DOHH2 (cell line): ENCODE data around the gene MTMR2.

Experiments used
- H3F3A ChIP-seq: fragments of 200-600 bp; sonication (generic), shearing (Covaris generic); 2 replicates; pipeline ENCODE4 v1.6.0; 2016; ENCODE audit warnings: antibody characterized with exemption, mild to moderate bottlenecking; ENCODE audit not compliant: control insufficient read depth, insufficient read depth
- H3K27ac ChIP-seq: fragments of 200-600 bp; sonication (generic); 2 replicates; pipeline ENCODE4 v1.5.1; 2014; ENCODE audit warnings: low read depth, mild to moderate bottlenecking, low read length, moderate library complexity
- H3K27me3 ChIP-seq: fragments of 200-600 bp; sonication (generic); 2 replicates; pipeline ENCODE4 v1.6.1; 2014; ENCODE audit warnings: mild to moderate bottlenecking, low read length, mixed read lengths; ENCODE audit not compliant: control insufficient read depth
- H3K36me3 ChIP-seq: fragments of 200-600 bp; sonication (generic); 2 replicates; pipeline ENCODE4 v1.6.1; 2014; ENCODE audit warnings: mild to moderate bottlenecking, low read length, moderate library complexity, mixed read lengths; ENCODE audit not compliant: control insufficient read depth
- H3K4me1 ChIP-seq: fragments of 200-600 bp; sonication (generic); 2 replicates; pipeline ENCODE4 v1.6.1; 2014; ENCODE audit warnings: mild to moderate bottlenecking, low read length, mixed read lengths; ENCODE audit not compliant: control insufficient read depth
- H3K4me2 ChIP-seq: fragments of 200-600 bp; sonication (generic); 2 replicates; pipeline ENCODE4 v1.6.0; 2014; ENCODE audit warnings: mild to moderate bottlenecking, low read length, moderate library complexity
- H3K4me3 ChIP-seq: fragments of 200-600 bp; sonication (generic); 2 replicates; pipeline ENCODE4 v1.5.1; 2014; ENCODE audit warnings: mild to moderate bottlenecking, low read length, mixed read lengths
- H3K79me2 ChIP-seq: fragments of 200-600 bp; sonication (generic); 2 replicates; pipeline ENCODE4 v1.6.1; 2014; ENCODE audit warnings: mild to moderate bottlenecking, low read length, mixed read lengths; ENCODE audit not compliant: control insufficient read depth
- H3K9me2 ChIP-seq: fragments of 200-600 bp; sonication (generic); replicated peaks from 2 replicates; pipeline ENCODE4 v1.6.1; 2014; ENCODE audit warnings: mild to moderate bottlenecking, low read length, mixed read lengths; ENCODE audit not compliant: control insufficient read depth
- H3K9me3 ChIP-seq: fragments of 200-600 bp; sonication (generic); 2 replicates; pipeline ENCODE4 v1.6.1; 2014; ENCODE audit warnings: antibody characterized with exemption, low read length, mixed read lengths; ENCODE audit not compliant: control insufficient read depth, insufficient read depth
- H4K20me1 ChIP-seq: fragments of 200-600 bp; sonication (generic); 2 replicates; pipeline ENCODE4 v1.6.0; 2014; ENCODE audit warnings: low read depth, mild to moderate bottlenecking, antibody characterized with exemption, low read length, moderate library complexity; ENCODE audit not compliant: control insufficient read depth, insufficient read depth
- EZH2phosphoT487 ChIP-seq: fragments of 200-600 bp; sonication (generic); IDR thresholded peaks from 2 replicates; pipeline ENCODE4 v1.6.1; 2017; ENCODE audit warnings: borderline replicate concordance, mild to moderate bottlenecking, antibody characterized with exemption, low read length, moderate library complexity, mixed read lengths
- TF ChIP-seq, protein P1 (sequence below): fragments of 200-600 bp; sonication (generic); IDR thresholded peaks from one replicate; pipeline ENCODE4 v1.5.1; 2014; ENCODE audit warnings: antibody characterized with exemption, mild to moderate bottlenecking, low read depth, low read length; ENCODE audit not compliant: poor library complexity, severe bottlenecking

MTMR2 gene

GRCh38 chr11:95915051-95915450 lies 8.9 kb downstream of the MTMR2 start:
- no peaks in the 10 kb centered on the region for H3K9me2 ChIP-seq
- no peak overlapping the region for H3K4me3 ChIP-seq
- no peak overlapping the region for H3K4me2 ChIP-seq
- peaks cover 45% of the 10 kb centered on the region for H3K79me2 ChIP-seq
- H3K4me1 ChIP-seq, result 0 out of 2 replicates have a peak, but pooled peaks cover 4% of the 10 kb centered on the region
- H3K27me3 ChIP-seq, result no peaks in the 10 kb centered on the region
- no peaks in the 10 kb centered on the region for H4K20me1 ChIP-seq
- H3K9me3 ChIP-seq, result no peaks in the 10 kb centered on the region
- H3K36me3 ChIP-seq, result no peaks in the 10 kb centered on the region
- no peak for TF ChIP-seq EZH2phosphoT487
- TF ChIP-seq, protein P1, sequence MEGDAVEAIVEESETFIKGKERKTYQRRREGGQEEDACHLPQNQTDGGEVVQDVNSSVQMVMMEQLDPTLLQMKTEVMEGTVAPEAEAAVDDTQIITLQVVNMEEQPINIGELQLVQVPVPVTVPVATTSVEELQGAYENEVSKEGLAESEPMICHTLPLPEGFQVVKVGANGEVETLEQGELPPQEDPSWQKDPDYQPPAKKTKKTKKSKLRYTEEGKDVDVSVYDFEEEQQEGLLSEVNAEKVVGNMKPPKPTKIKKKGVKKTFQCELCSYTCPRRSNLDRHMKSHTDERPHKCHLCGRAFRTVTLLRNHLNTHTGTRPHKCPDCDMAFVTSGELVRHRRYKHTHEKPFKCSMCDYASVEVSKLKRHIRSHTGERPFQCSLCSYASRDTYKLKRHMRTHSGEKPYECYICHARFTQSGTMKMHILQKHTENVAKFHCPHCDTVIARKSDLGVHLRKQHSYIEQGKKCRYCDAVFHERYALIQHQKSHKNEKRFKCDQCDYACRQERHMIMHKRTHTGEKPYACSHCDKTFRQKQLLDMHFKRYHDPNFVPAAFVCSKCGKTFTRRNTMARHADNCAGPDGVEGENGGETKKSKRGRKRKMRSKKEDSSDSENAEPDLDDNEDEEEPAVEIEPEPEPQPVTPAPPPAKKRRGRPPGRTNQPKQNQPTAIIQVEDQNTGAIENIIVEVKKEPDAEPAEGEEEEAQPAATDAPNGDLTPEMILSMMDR, result no peak
- no peaks in the 10 kb centered on the region for H3F3A ChIP-seq
- no peak overlapping the region for H3K27ac ChIP-seq

DNA sequence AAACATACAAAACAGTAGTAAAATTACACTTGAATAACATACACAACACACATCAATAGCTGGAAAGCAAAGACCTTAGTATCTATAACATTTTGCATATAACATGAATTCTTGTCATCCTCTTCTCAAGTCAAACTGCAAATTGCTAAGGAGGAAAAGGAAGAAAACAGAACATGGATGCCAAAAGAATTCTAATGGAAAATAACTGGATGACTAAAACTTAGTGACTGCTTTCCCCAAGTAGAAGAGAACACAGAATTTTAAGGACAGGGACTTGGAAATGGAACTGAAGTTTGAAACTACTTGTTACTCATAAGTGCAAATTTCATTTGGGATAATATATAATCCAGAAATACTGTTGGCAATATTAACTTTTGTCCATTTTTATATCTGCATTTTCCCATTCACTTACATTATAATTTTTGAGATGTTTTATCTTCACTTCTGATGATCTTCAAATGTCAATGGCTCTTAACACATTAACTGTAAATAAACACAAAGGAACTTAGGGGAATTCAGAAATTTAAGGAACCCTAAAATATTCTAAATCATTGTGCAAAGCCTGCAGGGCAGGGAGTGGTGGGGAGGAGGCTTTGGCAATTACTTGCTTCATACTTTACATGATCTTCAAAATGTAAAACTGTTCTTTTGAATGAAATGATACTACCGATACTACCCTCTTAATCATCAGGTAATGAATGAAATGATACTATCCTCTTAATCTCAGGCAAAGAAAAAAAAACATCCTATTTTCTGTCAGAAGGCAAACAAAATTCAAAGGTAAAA lies 9.9 kb downstream of the MTMR2 start:
- Histone ChIP-seq H3K27ac (no peak overlapping the region), H3K4me2 (no peak overlapping the region), H3K4me3 (no peak overlapping the region), H3K4me1 (0 out of 2 replicates have a peak, but pooled peaks cover 4% of the 10 kb centered on the region), H4K20me1 (no peaks in the 10 kb centered on the region), H3K9me2 (no peaks in the 10 kb centered on the region), H3K36me3 (no peaks in the 10 kb centered on the region), H3F3A (no peaks in the 10 kb centered on the region), H3K27me3 (no peaks in the 10 kb centered on the region), H3K79me2 (peaks cover 37% of the 10 kb centered on the region), H3K9me3 (no peaks in the 10 kb centered on the region)
- TF ChIP-seq EZH2phosphoT487, result no peak
- TF ChIP-seq, protein P1, result no peak

DNA sequence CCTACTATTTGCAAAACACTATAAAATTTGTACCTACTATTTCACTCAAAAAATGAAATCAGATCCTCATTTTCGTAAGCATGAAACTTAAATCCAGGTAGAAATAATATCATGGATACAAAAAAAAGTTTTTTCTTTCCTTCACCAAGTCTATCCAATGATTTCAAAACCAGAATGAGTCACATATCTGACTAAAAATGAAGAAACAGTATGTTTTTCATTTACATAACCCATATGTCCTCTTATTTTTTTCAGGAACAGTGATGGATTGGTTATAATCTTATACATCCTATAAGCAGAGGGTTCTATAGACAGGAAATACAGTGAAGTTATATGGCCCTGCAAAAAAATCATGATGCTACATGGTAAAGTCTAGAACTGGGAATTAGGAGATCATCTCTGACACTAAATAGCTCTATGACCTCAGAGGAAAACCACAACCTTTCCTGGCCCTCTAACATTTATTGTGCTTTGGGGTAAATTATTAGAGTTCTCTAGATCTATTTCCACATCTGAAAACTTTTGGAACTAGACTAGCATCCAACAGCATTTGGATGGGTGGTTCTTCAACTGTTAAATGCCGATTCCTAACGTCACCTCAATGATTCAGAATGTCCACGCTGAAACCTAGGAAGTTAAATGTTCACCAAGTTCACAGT lies 10.9 kb downstream of the MTMR2 start:
- TF ChIP-seq, protein P1, result no peak
- TF ChIP-seq EZH2phosphoT487, result no peak
- no peaks in the 10 kb centered on the region for H3K9me3 ChIP-seq
- no peaks in the 10 kb centered on the region for H3K27me3 ChIP-seq
- H3K27ac ChIP-seq, result no peak overlapping the region
- peaks cover 36% of the 10 kb centered on the region for H3K79me2 ChIP-seq
- no peaks in the 10 kb centered on the region for H3F3A ChIP-seq
- no peak overlapping the region for H3K4me2 ChIP-seq
- no peaks in the 10 kb centered on the region for H4K20me1 ChIP-seq
- H3K4me1 ChIP-seq, result 0 out of 2 replicates have a peak, but pooled peaks cover 4% of the 10 kb centered on the region
- H3K36me3 ChIP-seq, result no peaks in the 10 kb centered on the region
- H3K4me3 ChIP-seq, result no peak overlapping the region
- no peaks in the 10 kb centered on the region for H3K9me2 ChIP-seq
